ENCODE measurements around the gene ART4. TPM values are rescaled to one million over a fixed set of nuclear protein-coding genes. Genes with fewer than 3 reads are reported as not detected.

Gene ART4
- total RNA-seq: 54.1 and 80.9 TPM in 2 replicates

DNA sequence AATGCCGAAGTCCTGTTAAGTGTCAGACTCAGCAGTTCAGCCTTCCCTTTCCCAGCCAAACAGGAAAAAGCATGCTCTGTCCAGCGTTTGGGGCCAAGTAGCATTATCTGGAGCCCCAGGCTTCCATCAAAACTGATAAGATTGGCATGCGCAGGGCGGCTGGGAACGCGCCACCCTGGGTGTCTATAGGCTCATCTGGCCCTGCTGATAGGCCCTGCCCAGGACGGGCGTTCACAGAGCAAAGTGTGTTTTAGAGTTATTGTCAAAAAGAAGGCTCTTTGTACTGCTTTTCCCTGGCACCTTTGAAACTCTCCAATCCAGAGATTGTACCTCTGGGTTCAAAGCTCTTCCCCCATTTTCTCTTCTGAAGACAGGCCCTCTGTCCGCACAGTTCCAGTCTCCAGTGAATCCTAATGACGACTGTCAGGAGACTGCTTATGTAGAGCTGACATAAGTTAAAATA, at the start of gene ART4:
TSS of gene ART4 (minus strand) at position 102 of the 463 bp plus-strand sequence. CDS start 413 bp downstream, outside the sequence.

GRCh38 chr12:14885718-14886221, 42.4 kb upstream of the ART4 start, which contains the start of gene MGP:
Gene MGP (minus strand): TSS chr12:14885854. CDS start chr12:14885791, 63 bp downstream.

DNA sequence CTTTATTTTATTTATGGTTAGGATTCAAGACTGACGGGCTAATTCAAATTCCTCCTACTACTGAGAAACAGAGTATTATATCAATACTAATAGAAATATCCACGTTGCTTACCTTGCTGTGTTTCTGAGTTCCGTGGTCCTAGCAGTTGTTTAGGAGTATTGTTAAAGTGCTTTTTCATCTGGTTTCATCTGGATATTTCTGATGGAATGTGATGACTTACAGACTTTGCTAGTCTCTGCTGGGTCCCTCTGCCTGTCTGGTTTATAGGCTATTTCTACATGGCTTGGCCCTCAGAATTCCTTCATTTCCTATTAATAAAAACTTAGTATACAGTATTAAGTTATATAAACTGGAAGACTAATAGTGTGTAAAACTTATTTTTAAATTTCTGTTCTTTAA, 29.3 kb downstream of the ART4 start, which contains the start of gene SMCO3:
TSS of gene SMCO3 (minus strand) at position 169 of the 400 bp plus-strand sequence. CDS start 7,502 bp downstream, outside the sequence.

GRCh38 chr12:14803011-14803829, 40.1 kb downstream of the ART4 start, which contains the start of the genes C12orf60 and WBP11:
Gene C12orf60 (plus strand): TSS chr12:14803670. CDS start chr12:14822936, 19,266 bp downstream.
Gene WBP11 (minus strand): TSS chr12:14803478. CDS start chr12:14801383, 2,095 bp downstream.

Other genes with a start within 250 kb of the ART4 start
- gene GUCY2C, start 146.9 kb downstream of the ART4 start, total RNA-seq: not detected in 2 replicates
- 18.0 and 19.5 TPM in 2 replicates for gene WBP11, start 40.0 kb downstream of the ART4 start, total RNA-seq
- 1.2 and 1.3 TPM in 2 replicates for gene C12orf60, start 39.9 kb downstream of the ART4 start, total RNA-seq
- gene SMCO3, start 29.3 kb downstream of the ART4 start, total RNA-seq: 1.8 and 2.1 TPM in 2 replicates
- 193 and 280 TPM in 2 replicates for gene MGP, start 42.3 kb upstream of the ART4 start, total RNA-seq
- under 0.01 TPM in 1 of 2 replicates, not detected in the other for gene ERP27, start 95.0 kb upstream of the ART4 start, total RNA-seq
- gene ARHGDIB, start 118.1 kb upstream of the ART4 start, total RNA-seq: 10.5 and 35.4 TPM in 2 replicates
- gene PDE6H, start 129.5 kb upstream of the ART4 start, total RNA-seq: not detected in 2 replicates